IPS-NIHi7 (cell line): Measurements from ENCODE around the gene FAM53A.
"Not testable (repeated sequence)": the region's sequence is repeated elsewhere in the genome, so short reads cannot be mapped to it uniquely, and the experiment has no call there.

Experiments
- DNase-seq: peaks from one replicate; pipeline ENCODE4 v3.0.0; 2012; ENCODE audit warnings: mixed read lengths; ENCODE audit errors: extremely low spot score

FAM53A gene

GRCh38 chr4:1640716-1641503 lies 43.2 kb downstream of the FAM53A start:
- not testable (repeated sequence) for DNase-seq

- no peak for DNase-seq
These were observed 43.9 kb downstream of the FAM53A start for GRCh38 chr4:1640190-1640589.

DNA sequence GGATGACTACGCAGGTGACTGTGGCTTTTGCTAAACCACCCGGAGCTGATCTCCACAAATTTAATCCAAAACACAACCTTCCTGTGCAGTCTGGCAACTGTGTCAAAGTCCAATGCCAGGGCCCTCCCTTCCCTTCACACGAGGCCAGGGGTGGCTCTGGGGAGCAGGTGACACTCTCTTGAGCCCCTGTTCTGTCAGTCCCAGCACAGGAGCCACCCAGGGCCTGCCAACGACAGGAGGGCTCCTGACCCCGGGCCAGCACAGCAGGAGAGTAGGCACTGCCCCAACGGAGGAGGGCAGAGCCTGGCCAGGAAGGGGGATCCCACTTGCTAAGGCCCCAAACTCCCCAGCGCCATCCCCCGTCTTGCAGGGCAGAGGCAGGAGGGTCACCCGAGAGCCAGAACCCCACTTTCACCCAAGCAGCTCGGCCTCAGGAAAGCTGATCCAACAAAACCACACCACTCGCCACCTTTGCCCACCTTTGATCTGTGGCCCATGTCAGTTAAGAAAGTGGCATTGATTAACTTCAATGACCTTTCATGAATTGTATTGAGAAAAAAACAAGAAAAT lies 44.7 kb downstream of the FAM53A start:
- no peak for DNase-seq

DNA sequence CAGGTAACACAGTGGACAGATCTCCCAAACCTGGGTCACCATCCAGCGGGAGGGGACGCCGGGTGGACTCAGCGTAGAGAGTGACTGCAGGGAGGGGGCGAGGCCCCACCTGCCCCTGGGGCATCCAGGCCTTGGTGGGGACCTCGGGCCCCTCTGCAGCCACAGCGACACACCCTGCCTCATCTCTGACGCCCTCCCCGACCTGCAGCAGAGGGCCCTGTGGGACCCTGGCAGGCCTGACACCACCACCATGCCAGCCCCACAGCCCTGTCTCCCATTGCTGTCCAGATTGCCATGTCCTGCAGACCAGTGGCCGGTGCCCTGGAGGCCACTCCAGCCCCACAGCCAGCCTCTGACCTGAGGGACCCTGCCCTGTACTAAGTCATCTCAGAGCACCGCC lies 45.2 kb downstream of the FAM53A start:
- DNase-seq = no peak

GRCh38 chr4:1638272-1638598 lies 45.9 kb downstream of the FAM53A start:
- no peak for DNase-seq

DNA sequence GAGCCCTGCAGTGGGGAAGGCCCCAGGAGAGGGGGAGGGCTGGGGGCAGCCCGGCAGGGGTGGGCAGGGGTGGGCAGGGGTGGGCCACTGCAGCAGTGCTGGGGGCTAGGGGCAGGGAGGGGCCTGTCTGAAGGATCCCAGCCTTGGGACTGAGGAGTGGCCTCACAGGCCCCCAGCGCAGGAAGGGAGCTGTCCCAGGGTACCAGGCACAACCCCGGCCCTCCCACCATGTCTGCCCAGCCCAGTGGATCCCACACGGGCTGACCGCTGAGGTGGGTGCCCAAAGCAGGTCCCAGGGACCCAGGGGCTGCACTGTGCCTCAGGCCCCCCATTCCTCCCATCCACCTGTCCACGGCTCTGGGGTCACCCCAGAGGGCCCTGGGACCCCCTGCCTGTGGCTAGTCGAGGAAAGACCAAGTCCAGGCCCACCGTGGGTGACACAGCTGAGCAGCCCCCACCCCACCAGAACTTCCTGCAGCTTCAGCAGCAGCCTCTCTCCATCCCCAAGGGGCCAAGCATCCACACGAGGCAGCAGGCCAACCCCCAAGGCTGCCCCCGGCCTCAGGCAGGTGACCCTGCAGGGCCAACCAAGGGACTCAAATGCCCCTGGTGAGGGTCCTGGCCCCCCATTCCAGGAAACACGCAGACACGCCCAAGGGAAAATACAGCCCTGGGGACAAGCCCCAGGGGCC lies 46.4 kb downstream of the FAM53A start:
- no peak for DNase-seq

DNA sequence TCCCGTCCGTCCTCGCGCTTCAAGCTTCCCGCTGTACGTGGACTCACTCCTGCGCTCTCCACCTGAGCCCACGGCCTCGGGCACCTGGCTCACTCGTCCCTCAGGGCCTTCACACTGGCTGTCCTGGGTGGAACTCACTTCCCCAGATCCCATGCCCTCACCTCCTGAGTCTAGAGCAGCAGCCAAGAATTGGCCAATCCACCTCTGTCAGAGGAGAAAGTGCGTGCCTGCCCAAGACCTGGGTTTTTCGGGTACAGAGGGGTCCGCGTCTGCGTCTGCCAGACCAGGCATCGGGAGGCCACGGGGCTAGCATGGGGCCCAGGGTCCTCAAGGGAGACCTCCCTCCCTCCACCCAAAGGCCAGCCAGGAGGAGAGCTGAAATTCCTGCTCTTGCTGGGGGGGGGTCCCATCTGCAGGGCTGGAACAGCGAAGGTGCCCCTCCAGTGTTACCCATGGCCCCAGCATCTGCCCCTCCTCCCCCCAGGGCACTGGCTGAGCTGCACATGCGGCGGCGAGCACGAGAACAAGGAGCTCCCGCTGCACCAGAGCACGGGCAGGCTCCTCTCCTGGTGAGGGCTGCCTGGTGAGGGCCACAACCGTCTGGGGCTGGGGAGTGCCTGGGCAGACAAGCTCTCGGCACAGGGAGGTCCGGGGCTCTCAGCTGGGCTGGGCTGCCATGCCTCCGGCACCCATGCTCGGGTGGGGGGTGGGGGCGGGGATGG lies 47.5 kb downstream of the FAM53A start:
- DNase-seq = no peak

DNA sequence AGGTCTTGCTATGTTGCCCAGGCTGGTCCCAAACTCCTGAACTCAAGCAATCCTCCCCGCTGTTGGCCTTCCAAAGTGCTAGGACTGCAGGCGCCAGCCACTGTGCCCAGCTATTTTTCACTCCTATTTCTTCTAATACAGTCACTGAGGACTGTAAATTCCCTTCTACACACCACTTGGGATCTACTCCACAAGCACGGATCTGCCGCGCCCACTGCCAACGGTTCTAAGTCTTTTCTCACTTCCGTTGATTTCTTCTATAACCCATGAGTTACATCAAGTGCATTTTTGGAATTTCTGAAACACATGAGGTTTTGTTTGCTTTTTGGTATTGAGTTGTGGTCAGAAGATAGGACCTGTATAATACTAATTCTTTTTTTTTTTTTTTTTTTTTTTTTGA lies 48.6 kb downstream of the FAM53A start:
- DNase-seq = no peak

- DNase-seq = no peak
These were observed 50.1 kb downstream of the FAM53A start for GRCh38 chr4:1633993-1634392.

- DNase-seq = no peak
These were observed 51.7 kb downstream of the FAM53A start for GRCh38 chr4:1632109-1633104.

GRCh38 chr4:1631136-1631535 lies 53.0 kb downstream of the FAM53A start:
- DNase-seq = no peak

DNA sequence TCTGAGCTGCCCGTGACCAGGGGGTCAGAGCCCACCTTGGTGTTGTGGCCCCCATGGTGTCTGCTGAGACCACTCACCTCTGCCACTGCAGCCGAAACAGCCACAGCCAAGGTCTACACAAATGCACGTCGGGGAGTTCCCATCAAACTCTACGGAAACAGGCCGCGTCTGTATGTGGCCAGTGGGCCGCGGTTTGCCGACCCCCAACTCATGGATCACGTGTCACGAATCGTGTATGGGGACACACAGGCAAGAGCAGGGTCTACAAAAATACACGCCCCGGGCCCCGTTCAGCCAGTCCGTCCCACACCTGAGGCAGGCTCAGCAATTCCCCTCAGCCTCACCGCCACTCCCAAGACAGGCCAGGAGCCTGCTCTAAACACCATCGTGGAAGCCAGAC lies 53.8 kb downstream of the FAM53A start:
- no peak for DNase-seq

DNA sequence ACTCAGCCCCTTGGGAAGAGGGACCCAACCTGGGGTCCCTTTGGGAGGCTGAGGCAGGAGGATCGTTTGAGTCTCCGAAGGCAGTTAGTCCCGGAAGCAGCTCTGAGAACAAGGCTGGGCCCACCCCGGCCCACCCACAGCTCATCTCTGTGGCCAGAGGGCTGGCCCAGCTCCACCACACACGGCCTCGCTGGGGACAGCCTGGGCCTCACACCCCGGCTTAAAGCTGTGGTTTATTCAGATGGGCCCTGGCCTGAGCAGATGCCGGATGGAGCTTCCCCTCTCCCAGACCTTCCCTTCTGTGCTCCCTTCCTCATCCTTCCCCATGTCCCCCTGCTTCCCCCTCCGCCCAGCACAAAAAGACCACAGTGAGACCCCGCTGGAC lies 54.4 kb downstream of the FAM53A start:
- no peak for DNase-seq

DNA sequence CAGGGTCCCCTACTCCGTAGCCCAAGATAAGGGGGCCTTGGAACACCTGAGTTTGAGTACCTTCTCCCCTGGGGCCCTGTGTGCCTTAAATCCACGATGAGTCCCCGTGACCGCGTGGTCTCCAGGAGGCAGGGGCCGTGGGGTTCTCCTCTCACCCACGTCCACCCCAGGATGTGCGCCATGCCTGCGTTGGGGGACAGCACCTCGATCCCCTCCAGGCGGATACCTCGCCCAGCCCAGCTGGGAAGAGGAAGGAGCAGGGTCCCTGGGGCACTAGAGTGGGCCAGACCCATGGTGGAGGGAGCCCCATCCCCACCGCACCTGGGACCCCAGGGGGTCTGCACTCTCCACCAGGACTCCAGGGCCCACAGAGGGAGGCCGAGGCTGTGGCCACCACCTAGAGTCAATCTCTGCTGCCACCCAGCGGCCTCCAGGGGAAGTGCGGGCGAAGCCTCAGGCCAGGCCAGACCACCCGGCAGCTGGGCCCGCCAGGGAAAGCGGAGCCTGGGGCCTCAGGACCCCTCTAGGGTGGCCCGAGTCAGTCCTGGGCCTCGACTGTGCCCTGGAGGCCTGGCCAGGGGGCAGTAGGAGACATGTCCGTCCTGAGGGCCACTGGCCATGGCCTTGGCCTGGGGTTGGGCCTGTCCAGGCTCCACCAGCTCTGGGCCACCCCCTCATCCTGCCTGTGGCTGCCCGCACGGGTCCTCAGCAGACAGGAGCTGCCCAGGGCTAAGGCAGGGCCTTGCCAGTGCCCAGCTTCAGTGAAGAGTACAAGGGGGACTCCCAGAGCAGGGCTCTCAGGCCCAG lies 55.0 kb downstream of the FAM53A start:
- DNase-seq = peak; percentile 96

DNA sequence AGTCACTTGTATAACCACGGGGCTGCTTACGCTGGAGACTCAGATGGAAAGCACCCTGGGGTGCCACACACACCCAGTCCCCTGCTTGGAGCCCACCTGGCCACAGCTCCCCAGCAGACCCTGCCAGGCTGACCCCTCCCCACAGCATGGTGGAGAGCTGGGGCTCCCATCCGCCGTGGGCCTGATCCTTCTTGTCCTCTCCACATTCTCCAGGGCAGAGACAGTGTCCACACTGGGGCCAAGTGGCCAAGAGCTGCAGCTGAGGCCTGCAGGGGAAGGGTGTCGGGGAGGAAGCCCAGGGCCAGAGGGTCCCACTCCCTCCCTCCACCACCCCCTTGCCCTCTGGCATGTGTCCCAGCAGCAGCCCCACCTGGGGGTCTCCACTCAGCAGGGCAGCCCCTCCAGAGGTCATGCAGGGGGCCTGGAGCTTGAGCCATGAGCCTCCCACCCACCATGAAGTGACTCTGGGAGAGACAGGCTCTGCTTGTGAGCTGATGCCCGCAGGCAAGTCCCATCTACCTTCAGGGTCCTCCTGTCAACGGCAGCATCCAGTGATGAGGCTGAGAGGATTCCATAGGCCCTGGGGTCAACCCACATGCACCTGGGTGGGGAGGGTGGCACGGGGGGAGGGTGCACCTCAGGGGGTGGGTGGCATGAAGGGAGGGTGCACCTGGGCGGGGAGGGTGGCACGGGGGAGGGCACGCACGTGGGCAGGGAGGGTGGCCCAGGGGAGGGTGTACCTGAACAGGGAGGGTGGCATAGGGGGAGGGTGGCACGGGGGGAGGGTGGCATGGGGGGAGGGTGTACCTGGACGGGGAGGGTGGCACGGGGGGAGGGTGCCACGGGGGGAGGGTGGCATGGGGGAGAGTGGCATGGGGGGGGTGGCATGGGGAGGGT lies 56.4 kb downstream of the FAM53A start:
- DNase-seq = no peak

GRCh38 chr4:1626941-1627340 lies 57.2 kb downstream of the FAM53A start:
- DNase-seq = no peak

- DNase-seq = no peak
These were observed 58.0 kb downstream of the FAM53A start for GRCh38 chr4:1626151-1626550.

DNA sequence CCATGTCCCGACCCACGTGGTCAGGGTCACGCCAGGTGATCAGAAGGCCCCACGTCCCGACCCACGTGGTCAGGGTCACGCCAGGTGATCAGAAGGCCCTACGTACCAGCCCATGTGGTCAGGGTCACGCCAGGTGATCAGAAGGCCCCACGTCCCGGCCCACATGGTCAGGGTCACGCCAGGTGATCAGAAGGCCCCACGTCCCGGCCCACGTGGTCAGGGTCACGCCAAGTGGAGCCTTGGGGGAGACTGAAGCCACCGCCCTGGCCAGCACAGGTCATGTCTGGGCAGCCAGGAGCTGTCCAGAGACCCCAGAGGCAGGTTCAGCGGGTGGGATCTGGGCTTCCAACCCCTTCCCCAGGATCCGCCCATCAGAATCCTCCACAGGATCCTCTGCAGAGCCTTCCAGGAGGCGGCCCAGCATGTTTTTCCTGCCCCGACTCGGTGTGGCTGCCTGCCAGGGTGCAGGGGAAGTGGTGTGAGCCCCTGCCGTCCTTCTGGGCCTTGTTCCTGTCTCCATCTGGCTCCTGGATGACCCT lies 58.4 kb downstream of the FAM53A start:
- DNase-seq = no peak

GRCh38 chr4:1624519-1624910 lies 59.6 kb downstream of the FAM53A start:
- DNase-seq = no peak
